IMR-90 (cell line): ENCODE data around the gene MTUS2.

ENCODE experiments used
- CTCF ChIP-seq: conservative IDR thresholded peaks from 2 replicates; pipeline ENCODE4 v1.5.1; 2012; ENCODE audit warnings: mild to moderate bottlenecking, low read depth, low read length, improper control_type of control experiment
- MAFK ChIP-seq: IDR thresholded peaks from 2 replicates; pipeline ENCODE4 v1.6.1; 2012; ENCODE audit warnings: low read depth, low read length, improper control_type of control experiment
- POLR2A ChIP-seq: IDR thresholded peaks from 2 replicates; pipeline ENCODE4 v1.6.1; 2012; ENCODE audit warnings: mild to moderate bottlenecking, low read depth, low read length
- RAD21 ChIP-seq: IDR thresholded peaks from 2 replicates; pipeline ENCODE4 v1.6.1; 2012; ENCODE audit warnings: low read length, improper control_type of control experiment
- RCOR1 ChIP-seq: IDR thresholded peaks from 2 replicates; pipeline ENCODE4 v1.6.1; 2012; ENCODE audit warnings: mild to moderate bottlenecking, low read length, improper control_type of control experiment; ENCODE audit not compliant: insufficient replicate concordance
- RFX5 ChIP-seq: IDR thresholded peaks from 2 replicates; pipeline ENCODE4 v1.8.0; 2012; ENCODE audit warnings: low read depth, mild to moderate bottlenecking, low read length, moderate library complexity

GRCh38 chr13:29481603-29482002 is 661.5 kb downstream of the MTUS2 start:
- no peak for TF ChIP-seq CTCF
- no peak for TF ChIP-seq POLR2A
- TF ChIP-seq RAD21, result no peak
- no peak for TF ChIP-seq RCOR1
- no peak for TF ChIP-seq RFX5
- TF ChIP-seq MAFK, result no peak
